Mesenteric fat pad (tissue), 1 donor: ENCODE results near the gene HOXC12. TPM values are rescaled to one million over a fixed set of nuclear protein-coding genes. Genes with fewer than 3 reads are reported as not detected.

ENCODE experiments used
- DNase-seq: peaks from one replicate; pipeline ENCODE4 v3.0.0-alpha.2; 2020; ENCODE audit warnings: low spot score
- total RNA-seq: library from RNA; stranded (reverse); fragmentation: NEBNext Ultra II Directional; extraction: Animal tissue kit (Norgen Biotek cat#: 25700); gene quantifications from one replicate; pipeline ENCODE4 v1.2.1, GENCODE V29; 2021
- donor health status: DM: yes; HTN: yes; CAD: no.

The HOXC12 gene
- total RNA-seq, 1 donor from 2014 or later, result not detected

DNA sequence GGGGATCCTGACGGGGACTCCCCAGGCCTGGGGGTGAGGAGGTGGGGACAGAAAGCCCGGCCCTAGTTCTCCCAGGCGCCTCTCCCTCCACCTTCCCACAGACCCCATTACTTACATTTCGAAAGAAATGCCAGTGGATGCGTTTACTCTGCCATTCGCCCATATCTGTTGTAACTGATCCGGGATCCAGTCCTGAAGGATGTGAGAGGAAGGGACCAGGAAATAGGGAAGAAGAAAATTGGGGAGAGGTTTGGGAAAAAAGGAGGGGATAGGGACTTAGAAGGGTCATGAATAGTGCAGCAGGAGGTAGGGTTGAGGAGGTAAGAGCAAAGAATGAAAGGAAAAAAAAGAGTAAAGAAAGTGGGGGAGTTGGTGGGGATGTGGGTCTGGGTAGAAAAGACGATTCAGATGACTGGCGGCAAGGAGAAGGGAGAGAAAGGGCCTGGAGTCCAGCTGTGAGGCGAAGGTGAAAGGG, 1.1 kb downstream of the HOXC12 start:
- DNase-seq, result no peak

DNA sequence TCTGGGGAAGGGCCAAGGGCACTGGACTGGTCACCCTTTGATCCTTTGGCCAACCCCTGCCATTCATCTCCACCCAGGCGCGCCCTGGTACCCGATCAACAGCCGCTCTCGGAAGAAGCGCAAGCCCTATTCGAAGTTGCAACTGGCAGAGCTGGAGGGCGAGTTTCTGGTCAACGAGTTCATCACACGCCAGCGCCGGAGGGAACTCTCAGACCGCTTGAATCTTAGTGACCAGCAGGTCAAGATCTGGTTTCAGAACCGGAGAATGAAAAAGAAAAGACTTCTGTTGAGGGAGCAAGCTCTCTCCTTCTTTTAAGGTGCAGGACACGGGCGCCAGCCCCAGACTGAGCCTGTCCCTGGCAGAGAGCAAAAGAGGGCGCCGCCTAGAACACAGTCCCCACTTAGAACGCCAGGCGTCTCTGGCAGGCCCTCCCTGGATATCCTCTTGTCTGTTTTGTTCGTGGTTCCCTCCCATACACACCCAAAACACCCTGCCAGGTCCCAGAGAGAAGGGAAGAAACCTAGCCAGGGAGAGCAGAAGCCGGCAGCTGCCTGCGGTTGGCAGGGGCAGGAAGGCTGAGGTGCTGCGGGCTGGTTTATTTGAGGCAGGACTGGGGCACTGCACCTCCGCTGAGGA, 1.7 kb downstream of the HOXC12 start:
- no peak for DNase-seq

DNA sequence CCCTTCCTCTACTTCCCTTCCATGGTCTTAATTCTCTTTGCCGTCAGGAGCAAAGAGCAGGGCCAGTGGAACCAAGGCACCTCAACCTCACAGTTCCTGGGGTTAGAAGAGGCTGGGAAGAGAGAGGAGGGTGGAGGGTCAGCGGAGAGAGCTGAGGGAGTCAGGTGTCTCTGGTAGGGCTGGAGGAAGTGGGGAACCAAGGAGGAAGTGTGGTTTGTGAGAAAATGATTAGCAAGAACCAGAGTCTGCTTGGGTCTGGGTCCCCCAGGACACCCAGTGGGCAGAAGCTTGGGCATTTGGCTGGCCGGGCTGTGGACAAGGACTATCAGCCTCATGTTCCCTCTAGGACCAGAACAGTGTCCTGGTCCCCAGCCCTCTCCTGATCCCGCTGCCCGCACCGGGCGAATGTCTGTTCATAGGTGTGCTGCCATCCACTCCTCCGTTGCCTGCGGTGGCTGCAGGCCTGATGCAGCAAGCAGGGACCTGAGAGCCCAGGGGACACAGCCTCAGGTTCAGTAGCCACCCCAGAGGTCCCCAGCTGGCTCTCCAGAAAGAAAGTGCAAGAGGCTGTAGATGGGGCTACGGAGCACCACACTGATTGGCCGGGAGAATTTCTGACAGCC, 2.3 kb downstream of the HOXC12 start:
- no peak for DNase-seq

DNA sequence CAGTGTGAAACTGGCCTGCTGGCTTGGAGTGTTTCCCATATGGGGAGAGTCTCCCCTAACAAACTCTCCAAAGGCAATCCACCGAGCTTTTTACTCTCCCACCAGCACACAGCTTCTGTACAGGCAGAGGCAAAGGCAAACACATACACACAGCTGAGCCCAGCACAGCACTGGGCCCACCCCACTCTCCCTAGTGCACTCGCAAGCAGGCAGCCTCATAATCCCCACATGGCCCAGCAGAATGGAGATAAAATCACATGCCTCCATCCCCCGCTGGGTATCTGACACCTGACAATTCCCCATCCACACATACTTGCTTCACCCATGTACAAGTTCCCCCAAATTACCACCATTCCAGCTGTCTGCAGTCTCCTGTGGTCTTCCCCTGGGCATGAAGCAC, 3.4 kb downstream of the HOXC12 start:
- DNase-seq, result no peak

DNA sequence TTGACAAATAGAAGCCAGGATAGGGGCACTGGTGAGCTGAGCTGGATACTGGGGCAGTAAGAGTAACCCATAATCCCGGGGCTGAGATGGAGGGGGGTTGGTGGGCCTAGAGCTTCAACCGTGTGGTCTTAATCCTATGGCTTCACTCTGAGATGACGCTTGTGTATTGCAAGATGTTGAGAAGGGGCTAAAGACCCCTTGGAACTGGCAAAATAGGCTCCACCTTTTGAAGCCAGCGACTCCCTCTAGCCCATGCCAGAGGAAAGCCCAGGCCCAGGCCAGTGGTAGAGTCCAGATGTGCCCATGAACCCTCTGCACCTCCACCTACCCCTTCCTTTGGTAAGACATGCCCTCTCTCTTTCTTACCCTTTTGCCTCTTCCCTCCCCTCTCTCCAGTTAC, 4.6 kb downstream of the HOXC12 start:
- no peak for DNase-seq

DNA sequence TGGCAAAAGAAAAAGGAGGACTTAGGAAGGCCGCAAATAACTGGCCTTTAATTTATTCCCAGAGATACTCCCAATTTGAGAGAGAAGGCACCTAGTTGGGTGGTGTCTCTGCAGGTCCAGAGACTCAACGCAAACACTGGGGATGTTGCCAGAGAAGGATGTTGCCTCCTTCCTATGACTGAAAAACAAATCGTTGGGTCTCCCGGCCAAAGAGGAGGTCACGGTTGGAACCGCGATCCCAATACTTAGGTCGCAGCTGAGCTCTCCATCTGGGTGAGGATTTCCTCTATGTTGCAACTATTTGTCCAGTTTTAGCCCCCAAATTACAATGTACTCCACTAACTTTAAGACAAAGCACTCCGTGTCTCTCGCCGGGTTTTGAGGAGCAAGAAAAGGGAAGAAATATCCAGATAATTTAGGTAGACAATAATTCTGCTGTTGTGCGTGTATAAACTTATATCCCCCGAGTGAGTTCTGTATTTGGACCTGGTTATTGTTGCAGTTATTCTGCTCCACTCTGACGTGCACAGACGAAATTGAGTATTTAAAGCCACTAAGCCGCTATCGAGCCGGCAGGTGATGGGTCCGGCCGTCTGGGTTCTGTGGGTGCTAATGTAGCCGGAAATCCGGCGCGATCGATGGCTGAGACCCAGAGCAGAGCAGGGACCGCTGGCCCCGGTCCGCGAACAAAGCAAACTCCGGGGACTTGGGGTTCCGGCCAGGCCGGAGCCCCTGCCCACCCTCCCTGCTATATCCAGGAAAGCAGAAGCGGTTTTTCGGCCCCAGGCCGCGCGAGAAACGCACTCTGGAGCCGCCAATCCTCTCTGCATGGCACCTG, 5.7 kb downstream of the HOXC12 start:
- no peak for DNase-seq

DNA sequence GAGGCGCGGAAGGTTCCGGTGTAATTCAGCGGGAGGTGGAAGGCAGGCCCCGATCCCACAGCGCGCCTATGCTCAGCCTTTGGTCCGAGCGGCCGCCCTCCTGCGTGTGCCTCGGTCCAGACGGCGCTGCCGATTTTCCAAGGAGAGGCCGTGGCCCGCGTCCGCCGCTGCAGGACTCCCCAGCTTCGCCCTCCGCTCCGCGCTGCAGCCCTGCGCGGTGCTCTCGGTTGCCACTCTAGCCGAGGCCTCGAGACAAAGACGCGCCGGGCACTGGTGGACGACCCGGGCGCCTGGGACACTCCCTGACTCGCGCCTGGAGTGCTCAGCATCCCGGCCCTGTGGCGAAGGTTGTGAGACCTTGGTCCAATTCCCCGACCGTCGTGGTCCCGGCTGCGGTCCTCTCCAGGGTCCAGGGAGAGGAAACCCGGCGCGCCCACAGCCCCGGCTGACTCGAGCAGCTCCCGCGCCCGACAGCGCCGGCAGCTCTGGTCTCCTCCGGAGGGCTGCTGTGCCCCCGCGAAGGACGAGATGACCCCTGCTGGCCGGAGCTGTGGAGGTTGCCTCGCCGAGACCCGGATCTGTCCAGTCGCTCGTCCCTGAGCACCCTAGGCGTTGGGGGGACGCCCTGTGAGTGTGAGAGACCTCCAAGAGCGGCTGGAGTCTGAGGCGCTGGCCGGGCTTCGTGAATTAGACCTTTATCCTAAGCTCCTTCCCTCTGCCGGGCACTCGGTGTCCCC, 6.5 kb downstream of the HOXC12 start:
- no peak for DNase-seq

DNA sequence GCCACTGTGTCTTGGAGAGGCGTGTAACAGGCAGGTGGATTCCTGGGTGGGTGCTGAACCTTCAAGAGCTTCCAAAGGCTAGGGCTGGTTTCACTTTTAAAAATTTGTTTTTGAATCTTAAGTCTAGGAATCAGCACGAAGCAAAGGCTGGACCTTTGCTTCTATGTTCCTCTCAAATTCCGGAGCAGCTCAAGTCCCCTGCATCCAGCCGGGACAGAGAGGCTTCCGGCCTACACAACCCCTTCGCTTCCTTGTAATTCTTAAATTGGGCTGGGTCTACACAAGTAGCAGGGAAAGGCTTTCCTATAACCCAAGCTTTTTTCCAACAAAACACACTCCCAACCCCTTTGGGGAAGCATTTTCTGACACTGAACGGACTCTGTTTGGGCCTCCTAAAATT, 8.3 kb downstream of the HOXC12 start:
- DNase-seq, result no peak

DNA sequence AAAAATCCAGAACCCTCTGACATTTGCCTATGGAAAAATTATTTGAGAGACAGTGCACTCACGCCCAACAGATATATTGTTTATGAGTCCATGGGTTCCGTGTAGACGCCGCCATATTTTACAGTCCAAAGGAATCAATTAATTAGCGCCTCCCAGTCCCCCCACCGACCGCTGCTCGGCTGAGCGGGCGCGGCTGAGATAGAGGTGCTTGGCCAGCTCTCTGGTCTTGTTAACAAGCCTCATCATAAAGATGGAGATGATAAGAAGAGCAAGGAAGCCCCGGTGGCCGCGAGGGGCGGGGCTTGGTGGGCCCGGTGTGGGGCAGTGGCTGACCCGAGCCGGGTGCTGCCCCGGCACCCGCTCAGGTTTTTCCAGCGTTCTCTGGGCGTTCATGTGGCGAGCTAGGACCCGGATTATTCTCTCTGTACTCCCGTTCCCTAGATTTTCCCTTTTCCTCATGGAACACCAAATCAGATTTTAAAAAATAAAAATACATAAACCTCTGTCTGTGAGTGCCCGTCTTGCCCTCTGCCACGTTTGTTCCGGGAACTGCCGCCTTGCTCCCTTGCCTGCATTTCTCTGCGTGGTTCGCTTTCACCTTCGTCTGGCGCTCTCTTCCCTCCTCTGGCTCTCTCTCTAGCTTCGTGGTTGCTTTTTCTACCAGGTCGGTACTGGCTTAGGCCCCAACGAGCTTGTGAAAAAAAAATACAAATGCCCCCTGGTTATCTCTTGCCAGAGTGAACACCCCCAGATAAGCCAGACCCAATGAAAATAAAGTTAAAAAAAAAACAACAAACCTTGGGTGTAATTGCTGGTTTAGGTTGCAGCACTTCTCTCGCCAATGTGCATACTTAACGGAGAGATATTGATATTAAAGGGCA, 9.0 kb downstream of the HOXC12 start:
- no peak for DNase-seq

DNA sequence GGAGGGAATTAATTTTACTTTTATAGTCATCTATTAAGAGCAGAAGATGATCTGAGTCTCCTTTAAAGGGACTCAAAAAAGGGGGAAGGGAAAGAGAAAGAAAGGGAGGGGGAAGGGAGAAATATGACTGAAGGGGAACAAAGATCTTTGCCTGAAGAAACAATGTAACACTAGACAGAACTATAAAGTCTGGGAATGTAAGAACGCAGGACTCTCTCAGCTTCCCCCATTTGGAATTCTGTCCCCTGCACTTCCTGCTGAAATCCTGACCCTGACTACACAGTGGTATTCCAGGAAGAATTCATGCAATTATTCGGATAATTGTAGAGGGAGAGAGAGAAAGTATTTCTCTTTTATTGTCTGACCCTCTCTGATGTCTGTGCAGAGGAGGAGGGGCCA, 9.6 kb downstream of the HOXC12 start:
- no peak for DNase-seq

DNA sequence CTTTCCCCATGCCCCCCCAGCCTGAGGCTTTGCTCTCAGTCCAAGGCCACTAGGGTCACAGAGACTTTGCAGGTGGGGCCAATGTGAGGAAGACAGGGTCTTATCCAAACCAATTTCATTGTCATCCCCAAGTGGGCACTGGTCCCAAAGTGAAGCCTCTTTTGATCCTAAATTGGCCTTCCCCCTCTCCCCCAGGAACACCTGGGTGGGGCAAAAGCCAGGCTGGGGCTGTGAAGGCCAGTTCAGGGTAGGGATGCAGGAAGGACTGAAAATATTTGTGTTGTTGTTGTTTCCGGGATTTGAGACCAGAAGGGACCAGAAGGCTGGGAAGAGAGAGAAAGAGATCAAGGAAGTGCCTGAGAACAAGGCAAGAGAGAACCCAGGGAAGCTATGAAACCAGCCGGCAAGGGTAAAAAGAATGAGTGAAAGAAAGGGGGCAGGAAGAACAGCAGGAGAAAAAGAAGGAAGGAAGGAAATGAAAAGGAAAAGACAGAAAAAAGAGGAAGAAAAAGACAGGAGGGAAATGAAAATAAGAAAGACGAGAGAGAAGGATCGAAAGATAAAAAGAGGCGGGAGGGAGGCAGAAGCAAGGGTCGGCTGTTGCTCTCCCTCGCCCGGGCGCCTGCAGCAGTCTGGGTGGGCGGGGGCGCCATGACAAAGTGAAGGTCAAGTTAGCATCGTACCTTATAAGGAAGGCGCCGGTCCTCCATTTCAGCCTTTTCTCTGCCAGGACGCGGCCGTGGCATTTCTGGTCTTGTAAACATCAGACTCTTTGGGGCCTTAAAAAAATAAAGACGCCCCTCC, 10.8 kb downstream of the HOXC12 start:
- no peak for DNase-seq

DNA sequence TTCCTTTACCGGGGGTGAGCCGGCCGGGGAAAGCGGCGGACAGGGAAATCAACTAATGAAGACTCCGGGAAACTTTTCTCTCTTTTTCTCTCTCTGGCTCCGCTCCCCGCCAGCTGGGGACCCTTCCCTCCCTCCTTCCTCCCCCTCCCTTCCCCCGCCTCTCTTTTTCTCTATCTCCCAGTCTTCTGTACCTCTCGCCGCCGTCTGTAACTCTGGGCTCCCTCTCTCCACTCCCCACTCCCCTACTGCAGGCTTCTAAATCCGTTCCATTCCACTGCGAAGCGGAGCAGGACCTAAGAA, 11.3 kb downstream of the HOXC12 start:
- DNase-seq, result no peak

DNA sequence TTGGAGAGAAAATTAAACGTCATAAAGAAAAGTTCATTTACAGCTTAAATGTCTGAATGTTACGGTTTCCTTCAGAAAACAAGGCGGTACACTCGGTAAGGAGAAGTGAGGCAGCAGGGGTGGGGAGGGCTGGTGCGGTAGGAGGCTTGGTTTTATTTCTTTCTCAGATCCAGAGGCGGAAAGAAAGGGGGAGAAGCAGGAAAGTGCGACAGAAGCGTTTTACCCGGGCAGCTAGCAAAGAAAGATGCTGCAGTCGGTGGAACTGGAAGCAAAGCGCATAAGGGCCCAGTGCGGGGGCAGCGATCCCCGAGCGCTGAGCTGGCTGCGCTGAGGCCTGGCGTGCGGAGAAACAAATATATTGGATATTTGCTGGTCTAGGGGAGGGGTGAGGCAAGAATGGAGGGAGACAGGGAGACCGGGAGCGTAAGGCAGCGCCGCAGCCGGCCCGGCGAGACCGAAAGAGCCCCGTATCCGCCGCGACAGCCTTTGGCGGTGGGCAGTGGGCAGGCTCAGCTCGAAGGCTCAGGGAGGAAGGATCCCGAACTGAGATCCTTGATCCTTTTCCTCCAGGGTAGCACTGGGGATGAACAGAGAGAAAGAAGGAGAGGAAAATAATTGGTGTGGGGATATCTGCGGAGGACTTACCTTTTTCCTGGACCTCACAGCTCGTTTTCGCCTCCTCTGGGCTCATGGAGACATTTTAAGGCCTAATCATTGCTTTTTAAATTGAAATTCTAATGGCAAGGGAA, 11.9 kb downstream of the HOXC12 start:
- no peak for DNase-seq

DNA sequence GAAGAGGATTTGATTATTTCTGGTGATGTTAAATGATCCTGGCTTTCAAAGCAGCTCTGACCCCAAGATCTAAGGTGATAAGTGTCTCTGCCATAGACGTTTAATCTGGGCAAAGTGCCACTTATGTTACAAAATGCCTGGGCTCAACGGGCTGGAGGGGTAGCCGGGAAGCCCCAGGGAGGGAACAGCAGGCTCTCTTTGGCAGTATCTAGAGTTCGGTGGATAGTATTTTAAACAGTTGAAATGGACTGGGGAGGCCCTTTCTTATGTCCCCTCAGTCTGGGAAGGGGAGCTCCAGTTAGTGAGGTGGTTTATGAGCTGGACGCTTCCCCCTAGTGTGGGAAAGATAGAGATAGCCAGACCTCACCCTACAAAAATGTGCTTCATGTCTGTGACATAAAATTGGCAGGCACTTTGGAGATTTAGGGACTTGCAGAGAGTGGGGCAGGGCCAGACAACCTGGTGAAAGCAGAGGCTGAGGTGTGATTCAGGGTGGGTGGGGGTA, 12.8 kb downstream of the HOXC12 start:
- DNase-seq, result no peak

DNA sequence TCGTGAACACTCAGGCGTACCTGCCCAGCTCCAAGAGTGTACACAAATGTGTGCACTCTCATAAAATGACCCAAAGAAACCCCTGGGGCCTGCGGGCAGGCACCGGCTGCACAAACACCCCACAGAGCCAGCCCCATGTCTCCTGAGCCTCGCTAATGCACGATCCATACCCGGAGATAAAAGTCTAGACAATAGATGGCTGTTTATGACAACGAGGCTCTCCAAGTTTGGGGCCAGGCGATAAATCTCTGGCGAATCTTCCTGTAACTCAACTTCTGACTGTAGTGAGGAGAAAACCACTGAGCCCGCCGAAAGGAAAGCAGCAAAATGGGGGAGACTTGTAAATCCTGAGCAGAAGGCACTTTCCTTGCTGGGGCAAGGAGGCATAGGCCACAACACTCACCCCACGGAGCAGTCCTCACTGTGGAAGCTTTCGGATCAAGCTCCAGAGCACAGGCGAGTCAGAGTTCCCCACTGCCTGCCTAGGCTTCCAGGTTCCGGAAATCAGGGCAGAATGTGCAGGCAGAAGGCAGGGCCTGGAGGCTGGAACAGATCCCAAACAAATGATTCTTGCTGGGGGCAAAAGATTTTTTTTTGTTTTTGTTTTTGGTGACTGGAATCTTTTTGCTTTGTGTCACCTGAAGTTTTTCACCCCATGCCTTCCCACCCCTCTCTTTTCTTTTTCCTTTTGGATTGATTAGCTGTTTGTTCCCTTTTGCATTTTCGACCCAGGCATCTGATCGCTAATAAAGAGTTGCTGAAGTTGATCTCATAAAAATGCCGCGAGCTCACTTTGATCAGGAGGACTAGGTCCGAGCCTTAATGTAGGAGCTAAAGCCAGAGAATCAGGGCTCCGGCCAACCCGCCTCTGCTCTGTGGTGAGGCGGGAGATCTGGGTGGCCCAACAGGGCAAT, 13.8 kb downstream of the HOXC12 start:
- DNase-seq, result no peak

DNA sequence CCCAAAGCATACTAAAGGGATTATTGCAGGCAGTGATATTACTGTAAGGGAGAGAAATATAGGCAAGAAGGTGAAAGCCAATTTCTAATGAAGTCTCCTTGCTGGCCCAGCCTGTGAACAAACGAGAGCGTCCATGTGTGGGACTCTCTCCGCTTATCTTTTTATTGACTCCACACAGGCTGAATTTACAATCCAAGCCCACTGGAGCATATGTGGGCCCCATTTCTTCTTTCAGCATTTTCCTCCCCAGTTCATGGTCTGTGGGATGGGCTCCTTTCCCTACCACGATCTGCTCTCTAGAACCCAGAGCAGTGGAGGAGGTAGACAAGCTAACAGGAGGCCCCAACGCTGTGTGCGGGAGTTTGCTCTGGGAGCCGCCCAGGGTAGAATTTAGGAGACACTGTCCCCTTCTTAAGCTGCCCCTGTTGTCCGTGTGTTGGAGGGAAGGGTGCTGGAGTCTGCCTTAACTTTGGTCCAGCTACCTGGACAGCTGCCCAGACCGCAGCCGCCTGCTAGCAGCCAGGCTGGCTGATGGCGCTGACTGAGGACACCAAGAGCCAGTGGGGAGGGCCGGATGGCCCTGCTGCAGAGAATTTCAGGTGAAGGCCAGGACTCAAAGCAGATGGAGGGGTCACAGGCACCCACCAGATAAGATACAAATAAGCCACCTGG, 15.0 kb downstream of the HOXC12 start:
- DNase-seq, result no peak

DNA sequence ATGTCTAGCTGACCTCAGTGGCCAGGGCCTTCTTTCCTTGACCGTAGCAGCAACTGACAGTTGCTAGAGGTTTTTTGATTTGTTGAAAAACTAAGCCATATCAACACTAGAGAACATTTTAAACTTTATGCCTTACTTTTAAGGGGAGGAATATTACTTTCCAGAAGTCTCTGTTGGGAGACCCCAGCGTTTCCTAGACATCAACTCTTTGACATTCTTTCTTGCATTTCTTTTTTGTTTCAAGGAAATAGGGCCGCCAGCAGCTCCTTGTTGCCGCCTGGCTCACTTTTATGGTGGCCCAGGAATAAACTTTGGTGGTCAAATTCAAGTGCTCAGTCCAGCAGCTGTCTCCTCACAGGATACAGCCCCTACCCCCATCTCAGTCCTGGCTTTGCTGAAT, 15.7 kb downstream of the HOXC12 start:
- DNase-seq, result no peak
